Neural cell (in vitro differentiated cells): ENCODE measurements around the gene ELK4.

ENCODE experiments used
- MXI1 ChIP-seq: fragments of 450-650 bp; conservative IDR thresholded peaks from 2 replicates; pipeline ENCODE4 v1.6.1; 2014; ENCODE audit warnings: antibody characterized with exemption, mild to moderate bottlenecking; ENCODE audit not compliant: poor library complexity, severe bottlenecking
- POLR2AphosphoS5 ChIP-seq: IDR thresholded peaks from 2 replicates; pipeline ENCODE4 v1.6.1; 2012
- TAF1 ChIP-seq: IDR thresholded peaks from 2 replicates; pipeline ENCODE4 v1.6.1; 2012; ENCODE audit warnings: low read depth
- TF ChIP-seq, protein P1 (sequence below): fragments of 450-650 bp; IDR thresholded peaks from 2 replicates; pipeline ENCODE4 v1.5.1; 2014; ENCODE audit warnings: antibody characterized with exemption, mild to moderate bottlenecking, moderate library complexity; ENCODE audit not compliant: poor library complexity, severe bottlenecking

DNA sequence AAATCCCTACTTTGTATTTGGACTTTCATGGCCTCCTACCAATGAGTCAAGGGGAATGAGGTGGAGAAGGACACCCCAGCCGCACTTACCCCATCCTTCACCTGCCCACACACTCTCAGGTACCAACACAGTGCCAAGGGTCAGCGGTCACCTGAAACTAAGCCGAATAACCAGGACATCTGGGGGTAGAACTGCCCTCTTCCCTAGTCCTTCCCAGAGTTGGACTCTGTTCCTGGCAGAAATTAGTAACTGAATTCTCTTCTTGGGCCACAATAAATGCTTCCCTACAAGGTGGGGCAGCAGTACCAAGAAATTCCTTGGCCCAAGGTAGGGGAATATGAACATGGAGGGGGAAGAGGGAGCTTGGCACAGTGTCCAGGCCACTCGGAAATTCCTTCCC lies 41.2 kb upstream of the ELK4 start:
- TF ChIP-seq, protein P1, sequence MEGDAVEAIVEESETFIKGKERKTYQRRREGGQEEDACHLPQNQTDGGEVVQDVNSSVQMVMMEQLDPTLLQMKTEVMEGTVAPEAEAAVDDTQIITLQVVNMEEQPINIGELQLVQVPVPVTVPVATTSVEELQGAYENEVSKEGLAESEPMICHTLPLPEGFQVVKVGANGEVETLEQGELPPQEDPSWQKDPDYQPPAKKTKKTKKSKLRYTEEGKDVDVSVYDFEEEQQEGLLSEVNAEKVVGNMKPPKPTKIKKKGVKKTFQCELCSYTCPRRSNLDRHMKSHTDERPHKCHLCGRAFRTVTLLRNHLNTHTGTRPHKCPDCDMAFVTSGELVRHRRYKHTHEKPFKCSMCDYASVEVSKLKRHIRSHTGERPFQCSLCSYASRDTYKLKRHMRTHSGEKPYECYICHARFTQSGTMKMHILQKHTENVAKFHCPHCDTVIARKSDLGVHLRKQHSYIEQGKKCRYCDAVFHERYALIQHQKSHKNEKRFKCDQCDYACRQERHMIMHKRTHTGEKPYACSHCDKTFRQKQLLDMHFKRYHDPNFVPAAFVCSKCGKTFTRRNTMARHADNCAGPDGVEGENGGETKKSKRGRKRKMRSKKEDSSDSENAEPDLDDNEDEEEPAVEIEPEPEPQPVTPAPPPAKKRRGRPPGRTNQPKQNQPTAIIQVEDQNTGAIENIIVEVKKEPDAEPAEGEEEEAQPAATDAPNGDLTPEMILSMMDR = no peak
- TF ChIP-seq MXI1 (no peak), TAF1 (no peak), POLR2AphosphoS5 (no peak)
